GM12878 (cell line): ENCODE measurements around the gene STK4. TPM values are rescaled to one million over a fixed set of nuclear protein-coding genes. Genes with fewer than 3 reads are reported as not detected.
A peak's percentile ranks its signal among the peaks of the same experiment; 100 is the strongest.

ENCODE experiments used
- ATAC-seq: fragments of 200-7000 bp; cut with Tn5 transposase; 3 replicates; pipeline ENCODE4 v1.9.1; 2020; ENCODE audit warnings: mild to moderate bottlenecking, moderate library complexity
- BruUV-seq: library from RNA; stranded (reverse); fragments of 400-500 nt; replicated peaks from 2 replicates; lab custom pipeline; 2021; lab: Mats Ljungman, UMichigan
- CTCF ChIA-PET: fragments of 300-600 bp; sonication (Branson Sonifier 250); formaldehyde crosslinking; extraction: SDS; loops from one replicate; lab custom pipeline; 2021; ENCODE audit warnings: inconsistent platforms; lab: Yijun Ruan, JAX
- POLR2A ChIA-PET: fragments of 350-600 bp; formaldehyde crosslinking; extraction: SDS; loops from one replicate; lab custom pipeline; 2021; ENCODE audit warnings: inconsistent platforms; lab: Charles Lee
- RAD21 ChIA-PET: fragments of 300-600 bp; sonication (Branson Sonifier 250); formaldehyde crosslinking; loops from one replicate; lab custom pipeline; 2023; ENCODE audit warnings: antibody characterized with exemption; ENCODE audit not compliant: unreplicated experiment; lab: Charles Lee
- SMC1A ChIA-PET: fragments of 300-600 bp; sonication (Branson Sonifier 250); formaldehyde crosslinking; loops from one replicate; lab custom pipeline; 2023; ENCODE audit not compliant: unreplicated experiment, uncharacterized antibody; lab: Charles Lee
- DNase-seq: peaks from one replicate; pipeline ENCODE4 v3.0.0-alpha.2; 2011; ENCODE audit warnings: low read depth, low spot score
- FAIRE-seq: peaks from 3 replicates; lab custom pipeline; 2011; peaks lifted over from hg19 to GRCh38; lab: Jason Lieb, UNC
- H2AFZ ChIP-seq: 2 replicates; pipeline ENCODE4 v1.6.0; 2011; ENCODE audit warnings: low read depth, low read length, control low read depth; ENCODE audit not compliant: control insufficient read depth
- H3K27ac ChIP-seq: 2 replicates; pipeline ENCODE4 v1.5.1; 2011; ENCODE audit warnings: control low read depth; ENCODE audit not compliant: control insufficient read depth, insufficient read depth
- H3K27me3 ChIP-seq, 2 experiments: replicated peaks in 1 of 2; 2 replicates each; pipeline versions ENCODE4 v1.6.0 to v1.6.1; 2011; ENCODE audit warnings: low read length in 1 of 2; ENCODE audit not compliant: control insufficient read depth in 2 of 2, insufficient read depth in 2 of 2
- H3K36me3 ChIP-seq, 2 experiments: 2 replicates each; pipeline ENCODE4 v1.5.1; 2011; ENCODE audit warnings: low read length in 1 of 2; ENCODE audit not compliant: control insufficient read depth in 2 of 2, insufficient read depth in 2 of 2
- H3K4me1 ChIP-seq: 2 replicates; pipeline ENCODE4 v1.6.1; 2011; ENCODE audit warnings: mild to moderate bottlenecking, low read length, moderate library complexity, mixed read lengths; ENCODE audit not compliant: control insufficient read depth, insufficient read depth
- H3K4me2 ChIP-seq: 2 replicates; pipeline ENCODE4 v1.6.0; 2011; ENCODE audit warnings: control low read depth; ENCODE audit not compliant: control insufficient read depth, insufficient read depth
- H3K4me3 ChIP-seq: fragments of 200-600 bp; sonication (generic); 2 replicates; pipeline ENCODE4 v1.5.1; 2016
- H3K79me2 ChIP-seq: 2 replicates; pipeline ENCODE4 v1.6.0; 2011; ENCODE audit warnings: low read length; ENCODE audit not compliant: control insufficient read depth, insufficient read depth
- H3K9ac ChIP-seq: 2 replicates; pipeline ENCODE4 v1.8.0; 2011; ENCODE audit warnings: low read length, control low read depth, mixed read lengths; ENCODE audit not compliant: control insufficient read depth, insufficient read depth
- H3K9me3 ChIP-seq: replicated peaks from 3 replicates; pipeline ENCODE4 v1.5.1; 2011; ENCODE audit warnings: mild to moderate bottlenecking, low read length; ENCODE audit not compliant: control insufficient read depth, insufficient read depth
- H4K20me1 ChIP-seq: 2 replicates; pipeline ENCODE4 v1.6.0; 2011; ENCODE audit not compliant: control insufficient read depth, insufficient read depth
- CBX5 ChIP-seq: sonication (generic); IDR thresholded peaks from 2 replicates; pipeline ENCODE4 v1.6.1; 2016; ENCODE audit warnings: low read depth, moderate library complexity, mild to moderate bottlenecking, inconsistent platforms
- FOS ChIP-seq: IDR thresholded peaks from 3 replicates; pipeline ENCODE4 v1.6.1; 2011; ENCODE audit warnings: borderline replicate concordance; ENCODE audit not compliant: insufficient read length; ENCODE audit errors: extremely low read depth
- GATAD2B ChIP-seq: fragments of 450-650 bp; conservative IDR thresholded peaks from 2 replicates; pipeline ENCODE4 v1.6.1; 2017; ENCODE audit warnings: low read depth, mild to moderate bottlenecking, moderate library complexity
- MEF2B ChIP-seq: fragments of 450-650 bp; IDR thresholded peaks from 2 replicates; pipeline ENCODE4 v1.6.1; 2018; ENCODE audit warnings: mild to moderate bottlenecking, moderate library complexity; ENCODE audit not compliant: partially characterized antibody, poor library complexity, severe bottlenecking
- NFXL1 ChIP-seq: fragments of 450-650 bp; IDR thresholded peaks from 2 replicates; pipeline ENCODE4 v1.6.1; 2017; ENCODE audit warnings: antibody characterized with exemption, mild to moderate bottlenecking, borderline replicate concordance
- POLR2AphosphoS2 ChIP-seq: IDR thresholded peaks from 2 replicates; pipeline ENCODE4 v1.6.1; 2011; ENCODE audit warnings: low read depth, mild to moderate bottlenecking, low read length, improper control_type of control experiment, moderate library complexity
- RBBP5 ChIP-seq: fragments of 200-600 bp; sonication (generic); conservative IDR thresholded peaks from 2 replicates; pipeline ENCODE4 v1.6.1; 2016
- RUNX3 ChIP-seq: IDR thresholded peaks from 2 replicates; pipeline ENCODE4 v1.6.1; 2012; ENCODE audit warnings: low read length, inconsistent platforms
- TCF12 ChIP-seq: IDR thresholded peaks from 2 replicates; pipeline ENCODE4 v1.6.1; 2011; ENCODE audit warnings: low read depth, mild to moderate bottlenecking, low read length
- WGBS: methylation state at CpG from one replicate; pipeline ENCODE4 v1.1.6; 2016; ENCODE audit warnings: low lambda C conversion rate; ENCODE audit not compliant: insufficient replicate concordance, insufficient coverage; ENCODE audit errors: missing lambda C conversion rate; 5-methylcytosine and 5-hydroxymethylcytosine counted together
- in situ Hi-C: fragments of 300-500 bp; cut with MboI; formaldehyde crosslinking; loops from 9 replicates; pipeline ENCODE4 v1.14.3; 2018; ENCODE audit warnings: mixed read lengths
- intact Hi-C: fragments of 100-400 bp; cut with micrococcal nuclease; formaldehyde crosslinking; loops from one replicate; pipeline ENCODE4 v1.14.2; 2022; ENCODE audit not compliant: unreplicated experiment
- polyA plus RNA-seq, 11 experiments: library from polyadenylated mRNA; depleted of rRNA in 4 of 11; unstranded in 6 of 11; stranded (reverse) in 5 of 11; fragments of >200 nt; fragmentation: Nextera tagmentation in 4 of 11; fragmentation: Illumina TruSeq in 1 of 11; extraction: Ambion mirVana in 4 of 11; extraction: Trizol in 1 of 11; gene quantifications; 1 replicate in 1 of 11; 2 replicates in 10 of 11; pipeline versions ENCODE4 v1.2.1 to v1.2.3, GENCODE V29; 2011 to 2016; ENCODE audit warnings: inconsistent platforms in 2 of 11, missing spikeins in 2 of 11, low read depth in 1 of 11
- total RNA-seq, 4 experiments: library from RNA; depleted of rRNA in 3 of 4; stranded (reverse); fragments of >200 nt in 3 of 4; fragmentation: Illumina TruSeq in 1 of 4; extraction: Trizol in 1 of 4; gene quantifications; 2 replicates each; pipeline versions ENCODE4 v1.2.1 to v1.2.3, GENCODE V29; 2013 to 2021
- TF ChIP-seq, protein P1 (sequence below): fragments of 450-650 bp; conservative IDR thresholded peaks from 2 replicates; pipeline ENCODE4 v1.6.1; 2017; ENCODE audit warnings: mild to moderate bottlenecking, moderate library complexity
- TF ChIP-seq, protein P2 (sequence below): fragments of 450-650 bp; formaldehyde crosslinking; IDR thresholded peaks from 2 replicates; pipeline ENCODE4 v1.4.0; 2020; ENCODE audit warnings: mild to moderate bottlenecking, moderate library complexity
- TF ChIP-seq, protein P3 (sequence below): IDR thresholded peaks from 2 replicates; pipeline ENCODE4 v1.6.1; 2011; ENCODE audit warnings: borderline replicate concordance, low read depth, mild to moderate bottlenecking, moderate library complexity, mixed read lengths, low read length; ENCODE audit not compliant: insufficient read depth; ENCODE audit errors: extremely low read length

The STK4 gene
- total and polyA plus RNA-seq, 10 of the 15 experiments (the other 5 are each of a cell fraction or from before 2014, with no cell fraction given), result 24.0 to 135 (median 89.7) TPM

DNA sequence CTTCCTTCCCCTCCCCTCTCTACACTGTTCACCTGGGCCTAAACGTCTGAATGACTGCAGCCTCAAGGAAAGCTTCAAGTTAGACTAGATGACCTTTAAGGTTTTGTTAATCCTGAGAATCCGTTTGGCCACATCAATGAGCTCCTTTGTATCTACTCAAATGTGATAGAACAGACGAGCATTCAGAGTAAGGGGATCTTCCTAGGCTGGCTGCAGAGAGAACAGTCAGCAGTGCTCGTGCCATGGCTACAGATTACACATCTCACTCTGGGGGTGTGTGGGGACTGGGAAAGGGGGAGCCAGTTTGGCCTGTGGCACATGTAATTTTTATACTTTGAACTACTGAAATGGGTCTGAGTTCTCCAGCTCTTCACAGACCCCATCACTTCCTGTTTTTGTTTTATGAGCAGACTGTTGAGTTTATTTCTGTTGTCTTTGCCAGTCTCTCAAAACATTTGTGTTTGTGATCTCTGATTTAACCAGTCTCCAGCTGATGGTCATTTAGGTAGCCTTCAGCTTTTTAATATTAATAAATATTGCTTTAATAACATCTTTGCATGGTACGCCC, 83.7 kb downstream of the STK4 start (continued):
- TF ChIP-seq, protein P1, sequence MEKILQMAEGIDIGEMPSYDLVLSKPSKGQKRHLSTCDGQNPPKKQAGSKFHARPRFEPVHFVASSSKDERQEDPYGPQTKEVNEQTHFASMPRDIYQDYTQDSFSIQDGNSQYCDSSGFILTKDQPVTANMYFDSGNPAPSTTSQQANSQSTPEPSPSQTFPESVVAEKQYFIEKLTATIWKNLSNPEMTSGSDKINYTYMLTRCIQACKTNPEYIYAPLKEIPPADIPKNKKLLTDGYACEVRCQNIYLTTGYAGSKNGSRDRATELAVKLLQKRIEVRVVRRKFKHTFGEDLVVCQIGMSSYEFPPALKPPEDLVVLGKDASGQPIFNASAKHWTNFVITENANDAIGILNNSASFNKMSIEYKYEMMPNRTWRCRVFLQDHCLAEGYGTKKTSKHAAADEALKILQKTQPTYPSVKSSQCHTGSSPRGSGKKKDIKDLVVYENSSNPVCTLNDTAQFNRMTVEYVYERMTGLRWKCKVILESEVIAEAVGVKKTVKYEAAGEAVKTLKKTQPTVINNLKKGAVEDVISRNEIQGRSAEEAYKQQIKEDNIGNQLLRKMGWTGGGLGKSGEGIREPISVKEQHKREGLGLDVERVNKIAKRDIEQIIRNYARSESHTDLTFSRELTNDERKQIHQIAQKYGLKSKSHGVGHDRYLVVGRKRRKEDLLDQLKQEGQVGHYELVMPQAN, result no peak
- TF ChIP-seq MEF2B, result peak; percentile 9
- TF ChIP-seq CBX5, result no peak
- no peak for TF ChIP-seq FOS
- TF ChIP-seq GATAD2B, result no peak

DNA sequence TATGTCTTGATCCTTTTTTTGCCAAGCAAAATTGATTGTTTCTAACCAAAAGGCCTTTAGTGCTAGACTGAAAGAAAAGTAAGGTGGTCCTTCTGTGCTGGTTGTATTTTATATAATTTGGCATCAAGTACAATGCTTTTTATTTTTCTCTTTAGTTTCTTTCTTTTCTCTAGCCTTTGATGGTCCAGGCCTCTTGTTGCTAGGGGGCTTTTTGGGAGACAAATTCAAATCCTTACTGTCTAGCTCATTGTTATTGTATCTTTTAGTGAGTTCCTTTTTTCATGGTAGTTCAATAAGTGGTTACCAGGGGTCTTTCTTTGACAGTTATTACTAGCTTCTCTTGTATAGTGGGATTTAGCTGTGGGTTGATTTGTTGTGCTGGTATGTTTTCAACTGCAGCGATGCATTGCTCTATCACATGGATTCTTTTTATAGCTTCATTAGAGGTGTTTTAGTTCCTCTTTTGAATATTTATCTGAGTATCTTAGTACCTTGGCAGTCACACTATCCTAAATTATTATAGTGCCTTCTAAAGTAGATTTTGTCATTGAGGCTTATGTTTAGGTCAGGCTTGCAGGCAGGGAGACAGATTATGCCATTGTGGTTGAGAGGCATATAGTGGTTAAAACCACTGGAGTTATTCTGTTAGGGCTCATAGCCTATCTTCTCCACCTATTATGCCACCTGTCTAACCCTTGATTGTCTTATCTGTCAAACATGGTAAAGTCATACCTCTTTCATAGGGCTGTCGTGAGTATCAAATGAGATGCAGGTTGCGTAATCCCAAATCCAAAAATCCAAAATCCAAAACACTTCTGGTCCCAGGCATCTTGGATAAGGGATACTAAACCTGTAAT, 85.1 kb downstream of the STK4 start:
- Histone ChIP-seq H3K9me3 (no peaks in the 10 kb centered on the region), H3K4me3 (peak overlapping the region; percentile 14), H3K36me3 (peaks cover 2 to 11% of the 10 kb centered on the region in 2 experiments), H3K27me3 (no peaks in the 10 kb centered on the region), H3K79me2 (peaks cover 32% of the 10 kb centered on the region), H2AFZ (no peak overlapping the region), H4K20me1 (no peaks in the 10 kb centered on the region), H3K9ac (no peak overlapping the region), H3K4me2 (peak overlapping the region; percentile 36), H3K27ac (peak overlapping the region; percentile 29; the same call in 1 of the 2 replicates), H3K4me1 (peaks cover 48% of the 10 kb centered on the region)
- in situ Hi-C loops, result no loop called here
- ChIA-PET SMC1A (interaction anchor here (0.8 to 6.9 kb wide), 18 partner anchors 8 to 719 kb away, joined by 3 to 82 read pairs (median 6); no protein-coding TSS in a partner anchor), RAD21 (interaction anchor here (0.9 to 4.3 kb wide), 9 partner anchors 8 to 239 kb away, joined by 3 to 47 read pairs (median 9); partner anchors contain the start of genes STK4 and TOMM34), CTCF (interaction anchor here (0.6 to 8.5 kb wide), 16 partner anchors 8 to 242 kb away, joined by 3 to 91 read pairs (median 8); no protein-coding TSS in a partner anchor), POLR2A (interaction anchor here (0.5 to 1.5 kb wide), 6 partner anchors 9 to 59 kb away, joined by 3 to 6 read pairs (median 4); no protein-coding TSS in a partner anchor)
- ATAC-seq (peak; percentile 74), FAIRE-seq (peak; percentile 38), DNase-seq (peak; percentile 56)
- 56% methylated on average over 3 of the region's 3 CpGs for WGBS
- BruUV-seq, result no TSS peak
- intact Hi-C loops, result loop anchor here (5.0 kb wide), 1 partner anchor 241 kb away; no protein-coding TSS in a partner anchor
- TF ChIP-seq POLR2AphosphoS2 (no peak), TCF12 (no peak), RBBP5 (no peak), NFXL1 (no peak), RUNX3 (peak; percentile 80)
- TF ChIP-seq, protein P2, sequence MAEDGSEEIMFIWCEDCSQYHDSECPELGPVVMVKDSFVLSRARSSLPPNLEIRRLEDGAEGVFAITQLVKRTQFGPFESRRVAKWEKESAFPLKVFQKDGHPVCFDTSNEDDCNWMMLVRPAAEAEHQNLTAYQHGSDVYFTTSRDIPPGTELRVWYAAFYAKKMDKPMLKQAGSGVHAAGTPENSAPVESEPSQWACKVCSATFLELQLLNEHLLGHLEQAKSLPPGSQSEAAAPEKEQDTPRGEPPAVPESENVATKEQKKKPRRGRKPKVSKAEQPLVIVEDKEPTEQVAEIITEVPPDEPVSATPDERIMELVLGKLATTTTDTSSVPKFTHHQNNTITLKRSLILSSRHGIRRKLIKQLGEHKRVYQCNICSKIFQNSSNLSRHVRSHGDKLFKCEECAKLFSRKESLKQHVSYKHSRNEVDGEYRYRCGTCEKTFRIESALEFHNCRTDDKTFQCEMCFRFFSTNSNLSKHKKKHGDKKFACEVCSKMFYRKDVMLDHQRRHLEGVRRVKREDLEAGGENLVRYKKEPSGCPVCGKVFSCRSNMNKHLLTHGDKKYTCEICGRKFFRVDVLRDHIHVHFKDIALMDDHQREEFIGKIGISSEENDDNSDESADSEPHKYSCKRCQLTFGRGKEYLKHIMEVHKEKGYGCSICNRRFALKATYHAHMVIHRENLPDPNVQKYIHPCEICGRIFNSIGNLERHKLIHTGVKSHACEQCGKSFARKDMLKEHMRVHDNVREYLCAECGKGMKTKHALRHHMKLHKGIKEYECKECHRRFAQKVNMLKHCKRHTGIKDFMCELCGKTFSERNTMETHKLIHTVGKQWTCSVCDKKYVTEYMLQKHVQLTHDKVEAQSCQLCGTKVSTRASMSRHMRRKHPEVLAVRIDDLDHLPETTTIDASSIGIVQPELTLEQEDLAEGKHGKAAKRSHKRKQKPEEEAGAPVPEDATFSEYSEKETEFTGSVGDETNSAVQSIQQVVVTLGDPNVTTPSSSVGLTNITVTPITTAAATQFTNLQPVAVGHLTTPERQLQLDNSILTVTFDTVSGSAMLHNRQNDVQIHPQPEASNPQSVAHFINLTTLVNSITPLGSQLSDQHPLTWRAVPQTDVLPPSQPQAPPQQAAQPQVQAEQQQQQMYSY (CRISPR knock-in tag), result no peak
- TF ChIP-seq, protein P3, sequence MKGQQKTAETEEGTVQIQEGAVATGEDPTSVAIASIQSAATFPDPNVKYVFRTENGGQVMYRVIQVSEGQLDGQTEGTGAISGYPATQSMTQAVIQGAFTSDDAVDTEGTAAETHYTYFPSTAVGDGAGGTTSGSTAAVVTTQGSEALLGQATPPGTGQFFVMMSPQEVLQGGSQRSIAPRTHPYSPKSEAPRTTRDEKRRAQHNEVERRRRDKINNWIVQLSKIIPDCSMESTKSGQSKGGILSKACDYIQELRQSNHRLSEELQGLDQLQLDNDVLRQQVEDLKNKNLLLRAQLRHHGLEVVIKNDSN, result no peak
